NCI-H2029 (cell line): ENCODE data around the gene BGN.

ENCODE experiments used
- DNase-seq: peaks from one replicate; lab custom pipeline; 2025; lab: John Stamatoyannopoulos, UW

BGN gene

GRCh38 chrX:153530411-153531129 lies 35.8 kb downstream of the BGN start:
- DNase-seq: no peak

GRCh38 chrX:153533091-153533490 lies 38.3 kb downstream of the BGN start:
- DNase-seq: no peak

GRCh38 chrX:153537080-153537479 lies 42.3 kb downstream of the BGN start:
- no peak for DNase-seq

GRCh38 chrX:153537526-153538295 lies 42.9 kb downstream of the BGN start:
- no peak for DNase-seq

- no peak for DNase-seq
Measured at GRCh38 chrX:153538424-153538823, 43.6 kb downstream of the BGN start.

- no peak for DNase-seq
Measured at GRCh38 chrX:153539171-153539978, 44.6 kb downstream of the BGN start.

- no peak for DNase-seq
Measured at GRCh38 chrX:153539979-153540358, 45.2 kb downstream of the BGN start.

GRCh38 chrX:153544727-153545126 lies 49.9 kb downstream of the BGN start:
- DNase-seq: no peak

- DNase-seq: no peak
Measured at GRCh38 chrX:153546386-153546785, 51.6 kb downstream of the BGN start.

GRCh38 chrX:153547195-153547594 lies 52.4 kb downstream of the BGN start:
- DNase-seq: no peak

- DNase-seq: no peak
Measured at GRCh38 chrX:153549231-153549630, 54.5 kb downstream of the BGN start.

GRCh38 chrX:153549807-153550206 lies 55.0 kb downstream of the BGN start:
- DNase-seq: no peak

- DNase-seq: no peak
Measured at GRCh38 chrX:153551135-153551534, 56.4 kb downstream of the BGN start.

GRCh38 chrX:153554519-153555167 lies 59.9 kb downstream of the BGN start:
- DNase-seq: no peak

GRCh38 chrX:153556767-153557166 lies 62.0 kb downstream of the BGN start:
- no peak for DNase-seq

GRCh38 chrX:153557618-153558355 lies 63.0 kb downstream of the BGN start:
- DNase-seq: no peak
